Duodenal mucosa (tissue), 2 donors: ENCODE measurements around the gene GNA15.
"Not testable (repeated sequence)": the region's sequence is repeated elsewhere in the genome, so short reads cannot be mapped to it uniquely, and the experiment has no call there.

Source experiments
- H3K27ac ChIP-seq: one replicate; pipeline ENCODE4 v1.7.0; 2013; ENCODE audit warnings: low read depth, low read length
- H3K27me3 ChIP-seq, 2 donors: one replicate each; pipeline ENCODE4 v1.7.0; 2013; ENCODE audit warnings: low read length in 2 of 2, control low read depth in 1 of 2; ENCODE audit not compliant: insufficient read depth in 2 of 2, control insufficient read depth in 1 of 2
- H3K36me3 ChIP-seq, 2 donors: one replicate each; pipeline ENCODE4 v1.7.0; 2013; ENCODE audit warnings: low read length in 2 of 2, control low read depth in 1 of 2; ENCODE audit not compliant: insufficient read depth in 2 of 2, control insufficient read depth in 1 of 2
- H3K4me1 ChIP-seq, 2 donors: one replicate each; pipeline ENCODE4 v1.7.0; 2013; ENCODE audit warnings: low read length in 2 of 2, control low read depth in 1 of 2; ENCODE audit not compliant: insufficient read depth in 2 of 2, control insufficient read depth in 1 of 2
- H3K4me3 ChIP-seq, 2 donors: one replicate each; pipeline ENCODE4 v1.7.0; 2013; ENCODE audit warnings: low read length in 2 of 2, low read depth in 1 of 2
- H3K9ac ChIP-seq, 2 donors: one replicate each; pipeline ENCODE4 v1.7.0; 2013; ENCODE audit warnings: low read length in 2 of 2, low read depth in 1 of 2
- H3K9me3 ChIP-seq, 2 donors: one replicate each; pipeline ENCODE4 v1.7.0; 2013; ENCODE audit warnings: low read length in 2 of 2, control low read depth in 1 of 2; ENCODE audit not compliant: control insufficient read depth in 1 of 2

Gene GNA15

GRCh38 chr19:3186160-3186688 lies 50.4 kb downstream of the GNA15 start:
- H3K27me3 ChIP-seq = no peaks in the 10 kb centered on the region
- peaks cover 0 to 3% of the 10 kb centered on the region in 2 donors for H3K36me3 ChIP-seq
- peak overlapping the region; percentile 50 for H3K27ac ChIP-seq
- H3K9ac ChIP-seq = peak overlapping the region; percentile 88 to 94
- no peaks in the 10 kb centered on the region for H3K9me3 ChIP-seq
- H3K4me3 ChIP-seq = peak overlapping the region; percentile 84 to 90
- peaks cover 33 to 48% of the 10 kb centered on the region in 2 donors for H3K4me1 ChIP-seq

- peak overlapping the region; percentile 88 to 94 for H3K9ac ChIP-seq
- H3K27ac ChIP-seq = no peak overlapping the region
- peaks cover 33 to 48% of the 10 kb centered on the region in 2 donors for H3K4me1 ChIP-seq
- no peaks in the 10 kb centered on the region for H3K27me3 ChIP-seq
- H3K36me3 ChIP-seq = peaks cover 0 to 3% of the 10 kb centered on the region in 2 donors
- H3K9me3 ChIP-seq = no peaks in the 10 kb centered on the region
- H3K4me3 ChIP-seq = peak overlapping the region; percentile 84 to 90
Observed at GRCh38 chr19:3186891-3187661, 51.2 kb downstream of the GNA15 start.

- Histone ChIP-seq H3K4me3 (peak overlapping the region; percentile 84 to 90), H3K9me3 (no peaks in the 10 kb centered on the region), H3K9ac (peak overlapping the region; percentile 88 to 94), H3K27ac (peak overlapping the region; percentile 96), H3K36me3 (peaks cover 3 to 5% of the 10 kb centered on the region in 2 donors), H3K27me3 (no peaks in the 10 kb centered on the region), H3K4me1 (peaks cover 33 to 48% of the 10 kb centered on the region in 2 donors)
Observed at GRCh38 chr19:3187662-3188511, 52.1 kb downstream of the GNA15 start.

- no peaks in the 10 kb centered on the region for H3K9me3 ChIP-seq
- peak overlapping the region; percentile 84 to 90 for H3K4me3 ChIP-seq
- peak overlapping the region; percentile 88 to 94 for H3K9ac ChIP-seq
- peak overlapping the region; percentile 96 for H3K27ac ChIP-seq
- peaks cover 11 to 15% of the 10 kb centered on the region in 2 donors for H3K36me3 ChIP-seq
- H3K27me3 ChIP-seq = no peaks in the 10 kb centered on the region
- peaks cover 33 to 48% of the 10 kb centered on the region in 2 donors for H3K4me1 ChIP-seq
Observed at GRCh38 chr19:3188627-3189596, 53.1 kb downstream of the GNA15 start.

- H3K9me3 ChIP-seq = no peaks in the 10 kb centered on the region
- peaks cover 11 to 20% of the 10 kb centered on the region in 2 donors for H3K36me3 ChIP-seq
- peak overlapping the region; percentile 84 to 90 for H3K4me3 ChIP-seq
- peak overlapping the region; percentile 88 to 94 for H3K9ac ChIP-seq
- no peaks in the 10 kb centered on the region for H3K27me3 ChIP-seq
- peaks cover 33 to 42% of the 10 kb centered on the region in 2 donors for H3K4me1 ChIP-seq
- peak overlapping the region; percentile 79 for H3K27ac ChIP-seq
Observed at GRCh38 chr19:3189702-3190469, 54.1 kb downstream of the GNA15 start.

- peaks cover 11 to 20% of the 10 kb centered on the region in 2 donors for H3K36me3 ChIP-seq
- H3K27ac ChIP-seq = no peak overlapping the region
- H3K4me3 ChIP-seq = no peak overlapping the region
Observed at GRCh38 chr19:3190470-3190770, 54.6 kb downstream of the GNA15 start.

GRCh38 chr19:3190921-3191805 lies 55.3 kb downstream of the GNA15 start:
- Histone ChIP-seq H3K4me1 (peaks cover 33 to 40% of the 10 kb centered on the region in 2 donors), H3K36me3 (peaks cover 11 to 26% of the 10 kb centered on the region in 2 donors), H3K9me3 (no peaks in the 10 kb centered on the region), H3K27ac (no peak overlapping the region), H3K9ac (no peak overlapping the region), H3K27me3 (no peaks in the 10 kb centered on the region), H3K4me3 (no peak overlapping the region)

More at GRCh38 chr19:3190470-3190770, 54.6 kb downstream of the GNA15 start:
- H3K9me3 ChIP-seq = no peaks in the 10 kb centered on the region
- H3K27me3 ChIP-seq = no peaks in the 10 kb centered on the region
- H3K4me1 ChIP-seq = peaks cover 33 to 40% of the 10 kb centered on the region in 2 donors
- H3K9ac ChIP-seq = no peak overlapping the region

GRCh38 chr19:3191806-3192104 lies 55.9 kb downstream of the GNA15 start:
- not testable (repeated sequence) for H3K27ac ChIP-seq, H3K27me3 ChIP-seq, H3K9me3 ChIP-seq, H3K4me3 ChIP-seq, H3K9ac ChIP-seq
- Histone ChIP-seq H3K4me1 (peaks cover 33 to 36% of the 10 kb centered on the region in 2 donors), H3K36me3 (peaks cover 11 to 32% of the 10 kb centered on the region in 2 donors)
